EL (cell line): ENCODE data around the gene SSBP4.
A peak's percentile ranks its signal among the peaks of the same experiment; 100 is the strongest.

ENCODE experiments used
- DNase-seq: peaks from one replicate; pipeline ENCODE4 v3.0.0-alpha.2; 2016

Gene SSBP4

DNA sequence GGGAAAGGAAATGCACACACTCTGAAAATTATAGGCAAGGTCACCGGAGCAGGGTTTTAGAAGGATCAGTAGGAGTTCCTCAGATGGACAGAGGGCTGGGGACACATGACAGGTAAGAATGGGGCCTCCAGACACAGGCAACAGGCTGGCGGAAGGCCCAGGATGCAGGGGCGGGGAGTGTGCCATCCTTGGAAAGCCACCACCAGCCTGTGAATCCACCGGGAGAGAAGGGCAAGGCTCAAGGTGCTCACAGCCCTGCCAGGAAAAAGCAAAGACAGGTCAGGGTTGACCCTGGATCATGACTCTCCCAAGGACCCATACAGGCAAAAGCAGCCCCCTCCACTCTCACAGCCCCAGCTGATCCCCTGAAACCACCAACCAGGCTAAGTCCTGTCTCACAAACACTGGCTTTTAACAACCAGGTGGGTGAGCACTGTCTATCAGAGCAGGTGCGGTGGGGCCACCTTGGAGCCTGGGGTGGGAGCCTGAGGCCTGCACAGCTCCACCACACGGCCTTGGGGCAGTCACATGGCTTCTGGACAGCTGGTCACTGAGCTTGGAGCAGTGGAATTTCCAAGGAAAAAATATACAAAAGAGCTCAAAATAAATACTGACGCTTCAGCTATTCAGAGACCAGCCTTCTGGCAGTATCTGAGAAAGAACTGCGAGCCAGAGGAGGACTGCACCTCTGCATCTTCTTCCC lies 54.0 kb downstream of the SSBP4 start:
- DNase-seq, result no peak

DNA sequence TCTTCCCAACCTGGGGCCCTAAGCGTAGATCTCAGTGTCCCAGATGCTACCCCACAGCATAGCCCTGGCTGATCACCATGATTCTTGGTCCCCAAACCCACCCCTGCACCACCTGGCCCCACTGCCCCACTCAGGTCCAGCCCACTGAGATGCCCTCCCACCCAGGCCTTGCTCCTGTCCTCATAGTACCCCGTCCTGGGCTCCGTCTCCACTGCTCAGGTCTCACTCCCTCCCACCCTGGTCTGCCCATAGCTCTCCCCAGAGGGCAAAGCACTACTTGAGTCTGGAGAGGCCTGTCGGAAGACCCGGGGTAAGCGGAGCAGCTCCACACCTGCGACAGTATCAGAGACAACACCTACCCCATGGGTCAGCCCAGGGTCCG lies 54.5 kb downstream of the SSBP4 start:
- DNase-seq, result no peak

DNA sequence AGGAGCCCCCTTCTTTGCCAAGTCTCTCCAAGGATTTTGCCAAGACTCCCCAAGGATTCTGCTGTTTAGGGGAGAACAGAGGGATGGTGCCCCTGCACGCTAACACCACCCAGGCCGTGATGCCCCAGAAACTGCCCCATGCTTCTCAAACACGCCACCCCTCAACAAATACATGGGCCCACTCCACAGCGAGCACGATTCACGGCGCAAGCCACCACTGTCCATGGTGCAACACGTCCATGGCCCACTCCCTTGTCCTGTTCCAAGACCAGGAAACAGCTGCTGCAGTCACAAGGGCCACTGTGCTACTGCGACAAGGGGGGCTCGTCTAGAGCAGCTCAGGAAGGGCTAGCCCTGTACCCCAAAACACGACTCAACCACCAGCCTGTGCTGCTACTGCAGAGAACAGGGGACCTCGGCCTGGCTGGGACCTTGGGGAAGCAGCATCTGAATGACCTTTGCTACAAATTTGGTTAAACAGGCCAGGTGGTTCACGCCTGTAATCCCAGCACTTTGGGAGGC lies 55.2 kb downstream of the SSBP4 start:
- DNase-seq, result no peak

DNA sequence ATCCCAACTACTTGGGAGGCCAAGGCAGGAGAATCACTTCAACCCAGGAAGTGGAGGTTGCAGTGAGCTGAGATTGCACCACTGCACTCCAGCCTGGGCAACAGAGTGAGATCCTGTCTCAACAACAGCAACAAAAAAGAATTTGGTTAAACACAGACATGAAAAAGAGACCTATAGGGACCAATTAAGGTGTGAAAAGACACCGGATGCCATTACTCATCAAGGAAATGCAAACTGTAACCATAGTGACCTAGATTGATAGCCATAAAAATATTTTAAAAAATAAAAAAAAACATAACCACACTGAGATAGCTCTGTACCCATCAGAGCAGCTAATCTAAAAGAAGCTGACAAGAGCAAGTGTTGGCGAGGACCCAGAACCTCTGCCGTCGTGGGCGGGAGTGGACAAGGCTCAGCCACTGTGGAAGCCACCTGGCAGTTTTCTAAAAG lies 55.8 kb downstream of the SSBP4 start:
- no peak for DNase-seq

DNA sequence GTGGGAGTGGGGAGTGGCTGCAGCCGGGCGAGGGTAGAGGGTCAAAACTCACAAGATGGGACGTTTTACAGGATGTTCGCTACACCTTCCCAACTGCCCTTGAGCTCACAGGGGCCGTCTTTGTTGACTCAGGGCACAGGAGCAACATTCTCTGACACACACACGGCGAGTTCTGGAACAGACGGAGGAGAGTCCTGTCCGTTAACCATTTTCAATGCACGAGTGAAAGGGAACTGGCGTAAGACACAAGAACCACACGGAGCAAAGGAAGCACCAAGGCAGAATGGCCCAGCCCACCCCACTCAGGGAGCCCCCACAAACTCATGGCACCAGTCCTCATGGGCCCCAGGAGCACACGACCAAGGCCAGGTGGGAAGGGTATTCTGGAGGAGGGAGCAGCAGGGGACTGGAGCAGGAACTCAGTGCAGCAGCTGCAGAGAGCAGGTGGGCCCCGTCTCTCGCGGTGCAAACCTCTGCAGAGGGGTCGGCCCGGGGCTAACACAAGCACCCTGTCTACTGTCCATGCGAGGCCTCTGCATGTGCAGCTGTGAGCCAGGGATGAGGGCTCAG lies 56.6 kb downstream of the SSBP4 start:
- no peak for DNase-seq

DNA sequence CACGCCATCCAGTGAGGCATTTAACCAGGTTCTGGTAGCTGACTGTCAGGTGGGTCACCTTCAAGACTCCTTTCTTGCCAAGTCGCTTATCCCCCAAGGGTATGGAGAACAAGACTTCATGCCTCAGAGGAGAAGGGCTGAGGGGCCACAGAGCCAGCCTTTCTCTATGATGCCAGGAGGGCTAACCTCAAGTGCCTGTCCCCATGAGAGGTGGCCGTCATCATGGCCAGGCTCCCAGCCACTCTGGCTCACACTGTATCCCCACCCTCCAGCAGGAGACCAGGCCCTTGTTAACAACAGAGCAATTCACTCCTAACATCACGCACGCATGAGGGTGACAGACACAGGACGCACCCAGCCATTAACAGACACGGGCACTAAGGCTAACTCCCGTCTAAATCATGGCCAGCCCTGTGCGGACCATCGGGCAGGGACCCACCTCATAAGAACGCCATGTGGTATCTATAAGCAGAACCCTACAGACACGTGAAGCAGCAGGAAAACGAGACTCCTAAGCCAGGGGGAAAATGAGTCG lies 57.4 kb downstream of the SSBP4 start:
- no peak for DNase-seq

DNA sequence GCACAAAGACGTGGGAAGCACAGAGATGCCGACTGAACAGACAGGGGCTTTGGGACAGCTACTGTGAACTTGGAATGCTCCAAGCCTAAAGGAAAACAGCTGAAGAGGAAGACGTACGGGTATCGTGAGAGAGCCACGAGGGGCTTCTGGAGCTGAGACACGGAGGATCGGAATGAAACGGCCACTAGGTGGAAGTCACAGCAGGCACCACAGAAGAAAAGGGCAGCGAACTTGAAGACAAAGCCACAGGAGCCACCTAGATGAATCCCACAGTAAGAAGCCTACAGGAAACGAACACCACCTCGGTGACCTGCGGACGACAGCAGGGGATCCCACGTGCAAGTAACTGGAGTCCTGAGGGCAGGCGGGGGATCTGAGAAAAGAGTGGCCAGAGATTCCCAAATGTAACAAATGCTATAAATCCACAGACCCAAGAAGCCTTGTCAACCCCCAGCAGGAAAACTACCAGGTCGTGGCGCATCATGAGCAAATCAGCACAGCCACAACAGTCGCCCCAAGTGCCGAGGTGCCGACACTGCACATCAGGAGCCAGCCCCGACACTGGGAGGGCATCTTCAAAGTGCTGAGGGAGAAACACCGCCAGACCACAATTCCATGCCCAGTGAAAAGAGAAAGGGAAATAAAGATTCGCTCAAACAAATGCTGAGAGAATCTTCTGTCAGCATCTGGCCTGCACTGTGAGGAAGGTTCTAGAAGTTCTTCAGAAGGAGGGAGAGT lies 58.0 kb downstream of the SSBP4 start:
- no peak for DNase-seq

DNA sequence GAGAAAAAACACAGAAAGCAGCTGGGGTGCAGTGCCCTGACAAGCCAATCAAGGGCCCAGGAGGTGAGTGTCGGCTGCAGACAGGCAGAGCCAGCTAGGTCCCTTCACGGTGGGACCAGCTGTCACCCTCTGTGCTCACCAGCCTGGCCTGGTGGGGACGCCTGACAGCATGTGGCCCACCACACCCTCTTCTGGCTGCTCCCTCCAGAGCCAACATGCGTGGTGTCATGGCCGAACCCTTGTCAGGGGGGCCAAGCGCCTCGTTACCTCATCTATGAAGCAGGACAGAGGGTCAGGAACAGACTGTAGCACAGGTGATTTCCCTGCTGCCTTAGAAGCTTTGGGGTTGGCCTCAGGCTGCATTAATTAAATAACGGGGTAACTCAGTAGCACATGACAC lies 58.8 kb downstream of the SSBP4 start:
- no peak for DNase-seq

DNA sequence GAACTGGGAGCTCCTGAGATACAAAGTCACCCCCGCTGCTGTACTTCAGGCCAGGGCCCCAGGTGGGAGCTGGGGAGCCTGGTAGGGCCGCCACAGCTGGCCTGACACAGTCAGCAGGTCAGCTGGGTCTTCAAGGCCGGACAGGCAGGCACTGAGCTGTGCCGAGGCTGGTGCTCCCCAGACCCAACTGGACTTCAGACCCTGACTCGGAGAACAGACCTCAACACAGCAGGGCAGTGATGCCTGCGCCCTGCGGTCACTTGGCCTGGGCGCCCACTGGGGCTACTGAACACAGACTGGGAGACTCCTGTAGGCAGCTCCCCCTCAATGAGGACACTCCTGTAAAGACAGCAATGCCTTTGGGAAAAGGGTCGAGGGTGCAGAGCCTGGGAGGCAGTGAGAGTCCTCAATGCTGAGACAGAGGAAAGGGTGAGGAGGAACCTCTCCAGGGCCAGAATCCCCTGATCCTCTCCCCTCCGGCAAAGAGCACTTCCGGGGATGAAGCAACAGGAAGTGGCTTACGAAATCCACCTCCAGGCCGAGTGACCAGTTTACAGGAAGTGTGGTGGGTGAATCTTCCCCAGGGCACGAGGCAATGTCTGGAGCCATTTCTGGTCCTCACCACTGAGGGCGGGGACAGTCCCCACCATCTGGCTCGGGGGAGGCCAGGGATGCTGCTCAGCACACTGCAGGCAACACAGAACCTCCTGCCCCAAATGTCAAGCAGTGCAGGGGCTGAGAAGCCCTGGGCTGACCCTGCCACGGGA lies 59.5 kb downstream of the SSBP4 start:
- DNase-seq, result peak; percentile 97

DNA sequence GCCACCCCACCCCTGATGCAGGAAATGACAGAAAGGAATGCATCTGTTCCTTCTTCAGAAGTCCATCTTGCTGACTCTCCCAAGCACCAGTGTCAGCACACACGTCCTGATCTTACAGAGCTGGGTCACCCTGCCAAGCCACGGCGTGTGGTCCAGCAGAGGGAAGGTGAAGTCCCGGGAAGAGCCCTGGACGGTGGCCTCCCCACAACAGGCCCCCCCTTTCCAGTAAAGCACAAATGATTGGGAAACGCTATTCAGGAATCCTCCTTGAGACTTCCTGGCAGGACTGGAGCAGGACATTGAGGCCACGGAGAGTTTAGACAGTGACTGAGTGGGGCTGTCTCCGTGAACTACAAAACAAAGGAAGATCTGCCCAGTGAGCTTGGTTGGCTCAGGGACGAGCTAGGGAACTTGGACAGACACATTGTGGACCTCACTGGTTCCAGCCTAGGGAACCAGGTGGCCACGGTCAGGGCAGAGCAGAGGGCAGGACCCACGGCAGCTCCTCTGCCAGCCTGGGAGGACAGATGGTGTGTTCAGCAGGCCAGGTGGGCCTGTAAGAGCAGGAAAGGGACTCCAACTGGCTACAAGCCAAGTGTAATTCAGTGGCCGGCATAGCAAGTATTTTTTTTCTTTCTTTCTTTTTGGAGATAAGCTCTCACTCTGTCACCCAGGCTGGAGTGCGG lies 61.0 kb downstream of the SSBP4 start:
- DNase-seq, result peak; percentile 82

DNA sequence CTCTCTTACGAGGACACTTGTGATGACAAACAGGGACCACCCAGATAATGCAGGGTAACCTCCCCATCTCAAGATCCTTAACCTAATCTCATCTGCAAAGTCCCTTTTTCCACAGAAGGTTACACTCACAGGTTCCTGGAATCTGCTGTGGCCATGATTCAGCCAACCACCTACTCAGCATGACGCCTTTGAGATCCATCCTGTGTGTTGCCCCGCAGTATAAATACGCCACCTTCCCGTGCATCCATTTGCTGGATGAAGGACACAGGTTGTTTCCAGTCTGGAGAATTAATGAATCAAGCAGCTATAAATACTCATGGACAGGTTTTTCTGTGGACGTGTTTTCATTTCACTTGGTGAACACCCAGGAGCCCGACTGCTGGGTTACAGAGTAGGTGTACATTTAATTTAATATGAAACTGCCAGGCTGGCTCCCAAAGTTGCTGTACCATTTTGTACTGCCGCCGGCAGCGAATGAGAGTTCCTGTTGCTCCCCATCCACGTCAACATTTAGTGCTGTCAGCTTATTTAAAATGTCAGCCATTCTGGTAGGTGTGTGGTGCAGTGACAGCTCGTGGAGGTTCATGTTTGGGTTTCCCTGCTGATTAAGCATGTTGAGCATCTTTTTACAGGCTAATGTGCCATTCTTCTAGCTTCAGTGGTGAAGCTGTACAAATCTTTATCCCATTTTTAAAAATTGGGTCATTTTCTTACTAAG lies 62.5 kb downstream of the SSBP4 start:
- no peak for DNase-seq

DNA sequence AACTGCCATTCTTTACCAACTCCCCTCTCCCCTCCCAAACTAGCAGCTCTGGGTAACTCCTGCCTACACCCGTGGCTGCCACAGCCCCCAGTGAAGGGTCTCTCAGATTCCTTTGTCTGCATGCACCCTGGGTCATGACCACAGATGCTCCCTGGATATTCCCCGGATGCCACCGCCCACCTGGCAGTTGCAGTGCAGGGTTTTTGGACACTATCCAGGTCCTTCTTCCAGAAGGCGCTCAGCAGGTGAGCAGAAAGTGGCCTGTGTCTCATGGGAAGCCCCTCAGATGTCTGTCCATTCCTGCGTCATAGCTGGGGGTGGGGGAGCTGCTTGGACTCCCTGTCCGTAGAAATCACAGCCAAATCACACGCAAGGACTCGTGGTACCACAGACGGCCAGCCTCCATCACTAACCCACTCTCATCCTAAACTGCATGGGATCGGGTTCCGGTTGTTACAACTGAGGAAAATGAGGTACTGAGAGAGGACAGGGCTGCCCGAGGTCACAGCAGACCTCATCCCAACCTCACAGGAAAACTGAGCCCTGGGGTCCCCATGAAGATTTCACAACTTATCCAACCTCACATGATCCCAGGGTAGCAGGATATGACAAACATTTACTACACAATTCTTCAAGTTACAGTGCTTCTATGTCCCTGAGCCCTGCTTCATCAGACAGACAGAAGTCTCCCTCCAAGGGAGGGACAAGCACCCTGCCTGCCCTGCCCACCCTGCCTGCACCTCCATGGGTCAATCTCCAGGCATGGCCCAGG lies 64.1 kb downstream of the SSBP4 start:
- no peak for DNase-seq
